Stimulated activated CD8-positive, alpha-beta memory T cell treated with anti-CD3 and anti-CD28 coated beads, Interleukin-2, amount 100 ng/mL, for 1 hour (primary cell): ENCODE data around the gene GJC2.

Experiments used
- DNase-seq, 2 donors: peaks; one replicate each; pipeline ENCODE4 v3.0.0-alpha.2; 2020; ENCODE audit warnings: low read depth in 2 of 2

The GJC2 gene

DNA sequence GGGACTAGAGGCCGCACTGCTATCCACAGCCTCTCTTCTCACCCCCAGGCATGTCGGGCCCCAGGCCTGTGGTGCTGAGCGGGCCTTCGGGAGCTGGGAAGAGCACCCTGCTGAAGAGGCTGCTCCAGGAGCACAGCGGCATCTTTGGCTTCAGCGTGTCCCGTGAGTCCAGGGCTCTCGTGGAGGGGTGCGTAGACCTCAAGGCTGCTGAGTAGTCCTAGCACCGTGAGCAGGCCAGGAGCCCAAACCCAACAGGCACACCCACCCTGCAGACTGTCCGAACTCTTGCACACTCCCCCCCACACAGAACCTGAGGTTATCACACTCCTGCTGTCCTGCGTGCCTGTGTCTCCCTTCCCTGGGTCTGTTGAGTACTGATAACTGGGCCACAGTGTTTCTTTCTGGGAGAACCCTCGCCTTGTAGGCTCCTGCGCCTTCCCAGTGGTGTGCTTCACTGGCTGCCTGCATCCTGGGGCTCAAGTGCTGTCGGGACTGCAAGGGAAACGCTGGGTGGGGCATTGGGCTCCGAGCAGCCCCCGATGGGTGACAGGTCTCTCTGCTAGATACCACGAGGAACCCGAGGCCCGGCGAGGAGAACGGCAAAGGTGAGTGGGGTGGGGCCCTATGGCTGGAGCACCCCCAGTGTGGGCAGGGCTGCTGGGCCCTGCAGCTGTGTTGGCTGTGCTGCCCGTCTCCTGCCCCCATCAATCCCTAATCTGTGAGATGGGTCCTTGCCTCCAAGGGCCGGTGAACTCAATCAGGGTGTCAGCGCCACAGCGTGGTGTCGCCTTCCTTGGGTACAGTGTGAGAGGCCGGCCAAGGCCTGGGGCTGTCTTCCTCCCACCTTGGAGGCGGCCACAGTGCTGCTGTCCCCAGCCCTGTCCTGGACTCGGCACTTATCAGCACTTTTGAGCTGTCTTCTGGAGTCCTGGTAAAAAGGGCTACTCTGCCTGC is 4.0 kb upstream of the GJC2 start:
- DNase-seq = no peak

DNA sequence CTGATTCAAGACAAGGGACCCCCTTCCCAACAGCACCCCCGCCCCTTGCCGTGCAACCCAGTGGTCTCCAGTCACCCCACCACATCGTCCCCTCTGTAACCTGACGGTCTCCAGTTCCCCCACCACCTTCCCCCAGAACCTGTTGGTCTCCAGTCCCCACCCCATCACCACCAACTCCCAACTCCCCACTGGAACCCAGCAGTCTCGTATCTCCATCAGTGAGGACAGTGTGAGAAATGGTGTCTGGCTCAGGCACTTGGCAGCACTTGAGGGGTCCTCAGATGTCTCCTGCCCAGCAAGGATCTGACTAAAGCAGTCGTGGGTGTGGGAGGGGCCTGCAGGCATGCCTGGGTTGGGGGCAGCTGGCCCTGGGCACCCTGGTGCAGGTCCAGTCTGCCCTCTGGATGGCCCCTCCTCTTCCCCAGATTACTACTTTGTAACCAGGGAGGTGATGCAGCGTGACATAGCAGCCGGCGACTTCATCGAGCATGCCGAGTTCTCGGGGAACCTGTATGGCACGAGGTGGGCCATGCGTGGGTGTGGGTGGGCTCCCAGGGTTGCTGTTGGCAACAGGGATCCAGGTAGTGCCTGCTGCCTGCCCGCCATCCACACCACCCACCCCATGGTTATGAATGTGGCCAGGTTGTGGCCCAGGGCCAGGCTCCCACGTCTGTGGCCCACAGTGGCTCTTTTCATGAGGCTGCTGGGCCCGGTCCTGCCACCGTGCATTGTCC is 3.1 kb upstream of the GJC2 start:
- no peak for DNase-seq

DNA sequence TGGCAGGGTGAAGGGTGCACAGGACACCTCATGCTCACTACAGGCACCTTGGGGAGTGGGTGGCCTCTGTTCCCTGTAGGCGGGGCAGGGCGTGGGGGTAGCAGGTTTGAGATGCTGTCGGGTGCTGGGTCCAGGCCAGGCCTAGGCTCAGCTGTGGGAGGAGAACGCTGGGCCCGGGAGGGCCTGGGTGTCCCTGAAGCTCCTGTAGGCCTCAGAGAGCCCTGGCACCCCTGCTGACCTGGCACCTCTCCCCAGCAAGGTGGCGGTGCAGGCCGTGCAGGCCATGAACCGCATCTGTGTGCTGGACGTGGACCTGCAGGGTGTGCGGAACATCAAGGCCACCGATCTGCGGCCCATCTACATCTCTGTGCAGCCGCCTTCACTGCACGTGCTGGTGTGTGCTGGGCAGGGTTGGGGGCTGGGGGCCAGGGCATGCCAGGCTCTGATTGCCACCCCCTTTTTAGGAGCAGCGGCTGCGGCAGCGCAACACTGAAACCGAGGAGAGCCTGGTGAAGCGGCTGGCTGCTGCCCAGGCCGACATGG is 2.5 kb upstream of the GJC2 start:
- DNase-seq = no peak

DNA sequence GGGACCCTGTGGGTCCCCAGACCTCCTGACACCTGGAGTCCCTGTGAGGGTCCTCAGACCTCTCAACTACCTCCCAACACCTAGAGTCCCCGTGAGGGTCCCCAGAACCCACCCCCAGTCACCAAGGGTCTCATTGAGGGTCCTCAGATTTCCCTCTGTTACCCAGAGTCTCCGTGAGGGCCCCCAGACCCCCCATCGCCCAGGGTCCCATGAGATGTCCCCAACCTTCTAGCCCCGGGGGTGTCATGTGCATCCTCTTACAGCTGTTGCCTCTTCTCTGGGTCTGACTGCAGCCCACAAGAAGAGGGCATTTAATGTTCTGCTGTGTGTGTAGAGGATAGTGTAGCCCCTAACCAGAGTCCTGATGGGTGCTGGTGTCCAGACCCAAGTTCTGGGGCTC is 2.0 kb upstream of the GJC2 start:
- DNase-seq = no peak

DNA sequence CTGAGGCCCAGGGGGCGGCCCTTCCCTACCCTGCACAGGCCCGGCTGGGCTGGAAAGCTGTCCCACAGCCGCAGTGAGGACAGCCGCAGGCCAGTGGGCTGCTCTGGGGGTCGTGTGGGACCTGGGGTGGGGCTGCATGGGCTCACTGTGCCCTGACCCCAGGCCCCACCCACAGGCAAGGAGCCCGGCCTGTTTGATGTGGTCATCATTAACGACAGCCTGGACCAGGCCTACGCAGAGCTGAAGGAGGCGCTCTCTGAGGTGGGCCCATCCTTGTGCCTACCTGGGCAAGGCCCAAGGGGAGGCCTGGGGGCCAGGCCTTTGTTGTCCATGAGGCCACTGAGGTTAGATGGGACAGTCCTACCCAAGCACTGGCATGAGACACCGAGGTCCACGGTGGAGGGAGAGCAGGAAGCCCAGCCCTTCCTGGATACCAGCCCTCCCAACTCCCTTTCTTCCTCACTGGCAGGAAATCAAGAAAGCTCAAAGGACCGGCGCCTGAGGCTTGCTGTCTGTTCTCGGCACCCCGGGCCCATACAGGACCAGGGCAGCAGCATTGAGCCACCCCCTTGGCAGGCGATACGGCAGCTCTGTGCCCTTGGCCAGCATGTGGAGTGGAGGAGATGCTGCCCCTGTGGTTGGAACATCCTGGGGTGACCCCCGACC is 1.4 kb upstream of the GJC2 start:
- DNase-seq = no peak

DNA sequence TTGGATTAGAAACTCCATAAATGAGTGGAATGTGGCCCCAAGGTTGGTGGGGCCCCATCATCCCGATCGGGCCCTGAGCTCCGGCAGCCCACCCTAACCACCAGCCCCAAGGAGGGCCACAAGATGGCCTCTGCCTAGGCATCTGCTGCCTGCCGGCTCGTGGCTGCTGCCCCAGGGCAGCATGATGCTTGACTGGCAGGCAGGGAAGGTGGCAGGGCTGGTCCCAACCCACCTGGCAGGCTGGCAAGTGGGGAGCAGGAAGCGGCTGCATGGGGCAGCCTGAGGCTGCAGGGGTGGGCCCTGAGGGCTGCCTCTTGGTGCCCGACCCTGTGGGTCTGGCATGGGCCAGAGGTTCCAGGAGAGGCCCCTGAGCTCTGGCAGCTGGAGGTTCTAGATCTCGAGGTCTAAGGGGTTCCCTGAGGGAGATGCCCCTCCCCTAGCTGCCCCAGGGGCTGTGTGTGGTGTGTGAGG is 760 bp upstream of the GJC2 start:
- DNase-seq = no peak

DNA sequence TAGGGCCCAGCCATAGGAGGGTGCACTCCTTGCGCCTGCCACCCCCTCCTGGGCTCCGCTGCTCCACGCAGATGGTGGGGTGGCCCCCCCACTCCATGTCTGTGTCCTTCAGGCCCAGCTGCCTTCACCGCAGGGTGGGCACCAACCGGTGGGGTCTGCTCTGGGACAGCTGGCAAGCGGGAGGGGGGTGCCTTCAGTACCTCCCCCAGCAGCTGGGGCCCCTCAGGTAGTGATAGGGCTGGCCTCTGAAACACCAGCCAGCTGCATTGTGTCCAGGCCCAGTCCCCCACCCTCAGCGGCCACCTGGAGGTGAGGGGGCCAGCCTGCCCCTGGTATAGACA is 360 bp downstream of the GJC2 start:
- DNase-seq = no peak

DNA sequence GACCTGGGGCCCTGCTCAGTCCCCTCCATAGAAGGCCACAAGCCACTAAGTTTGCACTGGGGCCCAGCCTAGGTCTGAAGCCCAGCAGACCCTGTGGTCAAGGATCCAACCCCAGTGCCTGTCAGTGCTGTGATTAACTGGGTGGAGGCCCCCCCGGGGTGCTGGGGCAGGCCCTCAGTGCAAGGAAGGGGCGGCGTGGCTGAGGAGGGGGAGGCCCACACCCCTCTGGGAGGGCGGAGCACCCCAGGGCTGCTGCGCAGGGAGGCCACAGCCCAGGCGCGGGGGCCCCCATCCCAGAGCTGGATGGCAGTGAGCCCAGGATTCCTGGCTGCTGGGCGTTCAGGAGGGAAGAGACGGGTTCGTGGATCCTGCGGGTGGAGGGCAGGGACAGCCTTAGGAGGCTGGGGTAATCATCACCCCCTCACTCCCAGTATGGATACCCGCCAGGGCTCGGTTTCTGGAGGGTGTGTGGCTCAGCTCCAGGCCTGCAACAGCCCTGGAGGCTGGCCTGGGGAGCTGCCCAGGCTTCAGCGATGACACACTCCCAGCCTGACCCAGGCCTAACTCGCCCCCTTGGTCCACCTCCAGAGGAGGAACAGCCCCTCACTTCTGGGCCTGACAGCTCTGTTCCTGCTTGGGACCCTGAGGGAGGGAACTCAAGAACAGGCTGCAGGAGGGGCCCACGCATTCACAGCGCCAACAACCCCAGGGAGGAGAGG is 890 bp downstream of the GJC2 start:
- DNase-seq = no peak

DNA sequence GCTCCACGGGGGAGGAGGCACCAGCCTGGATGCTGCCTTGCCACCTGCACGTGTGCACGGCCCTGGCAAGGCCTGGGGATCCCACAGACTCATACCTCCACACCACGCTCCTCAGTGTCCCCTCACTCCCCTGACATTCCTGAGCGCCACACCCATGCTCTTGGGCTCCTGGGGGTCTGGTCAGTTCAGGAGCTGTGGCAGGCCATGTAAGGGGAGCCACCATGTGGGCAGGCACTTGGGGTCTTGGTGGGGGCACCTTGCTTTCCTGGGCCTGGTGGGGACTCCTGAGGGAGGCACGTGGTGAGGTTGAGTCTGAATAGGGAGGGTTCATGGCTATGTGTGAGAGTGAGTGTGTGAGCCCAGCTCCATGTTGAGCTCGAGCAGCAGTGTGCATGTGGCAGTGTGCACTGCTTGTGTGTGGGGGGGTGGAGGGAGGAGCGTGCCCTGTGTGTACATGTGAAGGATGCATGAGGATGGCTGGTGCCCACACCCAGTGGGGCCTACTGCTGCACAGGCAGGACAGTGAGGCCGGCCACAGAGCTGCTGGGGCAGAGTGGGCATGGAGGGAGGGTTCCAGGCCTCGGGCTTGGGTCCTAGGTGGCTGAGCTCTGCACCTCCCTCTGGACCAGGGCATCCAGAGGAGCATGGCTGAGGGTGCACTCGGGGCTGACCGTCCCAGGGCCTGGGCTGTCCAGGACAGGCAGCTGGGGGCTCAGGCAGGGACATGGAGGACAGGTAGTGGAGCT is 1.6 kb downstream of the GJC2 start:
- DNase-seq = no peak

DNA sequence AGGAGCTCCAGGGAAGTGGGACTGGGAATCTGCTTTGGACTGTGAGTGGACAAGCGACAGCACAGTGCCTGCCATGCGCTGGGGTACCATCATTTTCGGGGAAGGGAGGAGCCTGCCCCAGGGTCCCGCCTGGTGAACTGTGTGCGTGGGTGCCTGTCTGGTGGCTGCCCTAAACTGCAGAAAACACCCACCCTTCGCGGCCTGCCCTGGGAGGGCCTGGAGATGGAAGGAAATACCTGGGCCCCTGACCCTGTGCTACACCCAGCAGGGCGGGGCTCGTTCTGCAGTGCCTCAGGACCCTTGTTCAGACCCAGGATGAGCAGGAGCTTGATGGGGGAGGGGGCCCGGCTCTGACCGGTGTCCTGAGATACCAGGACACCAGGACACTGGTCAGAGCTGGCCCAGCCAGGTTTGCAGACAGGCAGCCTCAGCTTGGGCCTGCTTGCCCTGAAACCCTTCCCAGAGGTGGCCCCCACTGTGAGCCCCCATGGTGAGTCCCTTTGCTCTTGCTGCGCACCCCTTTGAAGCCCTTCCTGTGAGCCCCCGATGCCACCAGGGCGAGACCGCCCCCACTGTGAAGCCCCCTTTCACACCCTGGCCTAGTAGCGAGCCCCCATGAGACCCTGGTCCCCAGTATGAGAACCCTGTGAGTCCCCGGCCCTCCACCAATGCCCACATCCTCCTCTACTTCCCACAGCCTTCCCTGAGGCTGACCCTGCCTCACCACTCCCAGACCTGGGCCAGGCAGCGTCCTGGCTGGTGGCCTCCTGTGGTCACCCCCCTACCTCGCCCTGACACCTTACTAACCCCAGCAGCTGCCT is 2.6 kb downstream of the GJC2 start:
- no peak for DNase-seq

DNA sequence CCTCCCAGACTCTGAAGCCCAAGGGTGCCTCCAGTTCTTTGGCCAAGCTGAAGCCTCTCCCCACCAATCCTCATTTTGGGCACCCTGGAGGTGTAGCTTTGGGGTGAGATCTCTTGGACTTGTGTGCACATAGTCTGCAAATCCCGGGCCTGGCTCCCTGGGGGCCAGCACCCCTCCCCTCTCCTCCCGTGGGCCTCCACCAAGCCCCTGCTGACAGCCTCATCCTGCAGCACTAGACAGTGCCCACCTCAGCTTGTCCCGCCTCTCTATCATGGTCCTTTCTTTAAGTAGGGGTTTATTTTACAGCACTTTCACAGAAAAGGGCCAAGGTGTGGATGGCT is 3.2 kb downstream of the GJC2 start:
- DNase-seq = no peak

DNA sequence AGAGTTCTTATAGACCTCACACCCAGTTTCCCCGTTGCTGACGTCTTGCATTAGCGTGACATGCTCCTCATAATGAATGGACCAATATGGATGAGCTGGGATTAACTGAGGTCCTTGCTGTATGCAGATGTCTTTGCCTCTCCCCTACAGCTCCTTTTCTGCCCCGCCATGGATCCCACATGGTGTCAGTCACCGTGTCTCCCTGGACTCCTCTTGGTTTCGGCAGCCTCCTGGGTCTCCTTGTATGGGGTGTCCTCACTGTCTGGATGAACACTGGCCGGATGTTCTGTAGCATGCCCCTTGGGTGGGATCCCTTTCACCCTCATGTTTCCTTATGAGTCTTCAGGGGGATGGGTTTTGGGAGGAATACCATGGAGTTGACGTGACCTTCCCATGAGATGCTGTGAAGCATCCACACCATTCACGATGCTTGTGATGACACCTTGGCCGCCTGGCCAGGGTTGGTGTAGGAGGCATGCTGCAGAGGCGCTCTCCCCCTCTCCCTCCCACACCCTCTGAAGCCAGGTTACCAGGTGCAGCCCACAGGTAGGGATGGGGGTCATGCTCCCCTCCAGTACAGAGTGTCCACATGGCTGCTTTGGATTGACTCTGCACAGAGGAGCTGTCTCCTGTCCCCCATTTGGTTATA is 4.4 kb downstream of the GJC2 start:
- DNase-seq = no peak

DNA sequence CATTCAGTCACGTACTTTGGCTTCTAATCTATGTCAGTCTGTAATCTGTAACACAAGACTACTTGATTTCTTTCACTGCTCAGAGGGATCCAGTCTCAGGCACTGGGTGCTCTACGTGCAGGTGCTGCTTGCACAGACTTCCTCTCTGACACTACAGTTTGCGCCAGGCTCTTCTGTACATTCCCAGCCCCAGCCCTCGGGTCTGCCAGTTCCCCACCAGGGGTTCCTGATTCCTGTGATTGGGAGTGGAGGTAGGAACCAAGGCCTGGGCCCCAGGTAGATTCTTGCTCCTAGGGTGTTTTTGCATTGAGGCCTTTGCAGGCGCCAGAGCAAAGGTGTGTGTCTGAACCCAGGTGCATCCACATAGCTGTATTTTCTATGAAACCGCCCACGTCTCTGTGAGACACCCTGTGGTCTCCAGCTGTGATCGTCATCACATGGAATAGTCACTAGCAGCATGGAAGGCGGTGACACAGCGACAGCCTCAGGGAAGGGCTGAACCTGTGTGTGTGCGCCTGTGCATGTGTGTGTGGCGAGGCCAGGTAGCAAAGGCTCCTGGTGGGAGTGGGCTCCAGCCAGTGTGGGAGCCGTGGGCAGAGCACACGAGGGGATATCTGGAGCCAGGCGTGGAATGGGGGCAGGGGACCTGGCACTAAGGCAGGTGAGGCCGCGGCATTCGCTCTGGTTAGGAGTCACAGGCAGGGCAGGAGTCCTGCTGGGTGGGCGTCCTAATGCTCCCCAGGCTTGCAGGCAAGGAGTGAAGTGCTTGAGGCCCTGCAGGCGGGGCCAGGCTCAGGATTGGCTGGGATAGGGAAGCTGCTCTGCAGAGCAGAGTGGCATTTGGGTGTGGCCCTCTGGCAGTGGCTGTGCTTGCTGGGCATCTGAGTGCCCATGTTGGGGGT is 5.2 kb downstream of the GJC2 start:
- DNase-seq = no peak

DNA sequence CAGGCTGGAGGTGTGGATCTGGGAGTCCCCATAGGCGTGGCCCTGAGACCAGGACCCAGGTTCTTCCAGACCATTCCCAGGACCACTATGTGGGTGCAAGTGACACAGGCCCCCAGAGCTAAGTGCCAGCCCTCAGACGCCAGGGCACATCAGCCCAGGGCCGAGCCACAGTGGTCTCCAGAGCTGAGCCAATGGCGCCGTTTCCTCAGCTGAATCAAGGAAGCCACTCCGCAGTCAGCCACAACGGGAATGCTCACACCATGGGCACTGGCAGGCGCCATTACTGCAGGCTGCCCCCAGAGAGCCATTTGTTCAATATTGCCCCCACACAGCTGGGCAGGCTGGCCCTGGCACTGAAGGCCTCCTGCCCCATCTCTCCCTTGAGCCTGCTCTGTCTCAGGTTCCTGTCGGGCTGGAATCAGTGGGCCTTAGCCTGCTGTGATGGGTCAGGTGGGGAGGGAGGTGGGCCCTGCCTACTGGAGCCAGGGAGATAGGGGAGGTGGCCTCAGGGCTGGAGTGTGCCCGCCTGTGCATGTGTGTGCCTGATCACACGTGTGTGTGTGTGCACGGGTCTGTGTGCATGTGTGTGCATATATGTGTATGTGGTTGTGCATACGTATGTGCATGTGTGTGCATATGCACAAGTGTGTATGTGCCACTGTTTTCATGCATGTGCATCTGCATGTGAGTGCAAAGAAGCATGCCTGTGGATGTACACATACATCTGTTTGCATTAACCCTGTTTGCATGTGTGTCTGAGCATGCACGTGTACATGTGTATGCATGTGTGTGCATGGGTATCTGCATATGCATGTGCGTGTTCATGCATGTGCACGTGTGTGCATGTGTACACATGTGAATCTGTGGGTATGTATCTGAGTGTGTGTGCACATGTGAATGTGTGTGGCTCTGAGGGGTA is 6.1 kb downstream of the GJC2 start:
- DNase-seq = no peak

DNA sequence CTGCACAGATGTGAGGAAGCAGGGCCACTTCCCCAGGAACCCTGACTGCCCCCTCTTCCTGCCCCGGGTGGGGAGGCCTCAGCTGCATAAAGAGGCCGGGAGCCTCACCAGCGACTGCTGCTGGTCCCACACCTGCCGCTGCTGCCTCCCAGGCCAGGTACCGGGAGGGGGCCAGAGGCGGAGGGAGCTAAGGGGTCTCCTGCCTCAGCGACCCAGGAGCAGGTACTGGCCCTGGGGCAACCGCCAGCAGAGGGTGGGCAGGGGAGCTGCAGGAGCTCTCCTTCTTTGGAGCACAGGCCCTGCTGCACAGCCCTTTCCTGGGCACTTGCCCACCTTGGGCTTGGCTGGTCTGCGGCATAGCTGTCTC is 6.8 kb downstream of the GJC2 start:
- no peak for DNase-seq

DNA sequence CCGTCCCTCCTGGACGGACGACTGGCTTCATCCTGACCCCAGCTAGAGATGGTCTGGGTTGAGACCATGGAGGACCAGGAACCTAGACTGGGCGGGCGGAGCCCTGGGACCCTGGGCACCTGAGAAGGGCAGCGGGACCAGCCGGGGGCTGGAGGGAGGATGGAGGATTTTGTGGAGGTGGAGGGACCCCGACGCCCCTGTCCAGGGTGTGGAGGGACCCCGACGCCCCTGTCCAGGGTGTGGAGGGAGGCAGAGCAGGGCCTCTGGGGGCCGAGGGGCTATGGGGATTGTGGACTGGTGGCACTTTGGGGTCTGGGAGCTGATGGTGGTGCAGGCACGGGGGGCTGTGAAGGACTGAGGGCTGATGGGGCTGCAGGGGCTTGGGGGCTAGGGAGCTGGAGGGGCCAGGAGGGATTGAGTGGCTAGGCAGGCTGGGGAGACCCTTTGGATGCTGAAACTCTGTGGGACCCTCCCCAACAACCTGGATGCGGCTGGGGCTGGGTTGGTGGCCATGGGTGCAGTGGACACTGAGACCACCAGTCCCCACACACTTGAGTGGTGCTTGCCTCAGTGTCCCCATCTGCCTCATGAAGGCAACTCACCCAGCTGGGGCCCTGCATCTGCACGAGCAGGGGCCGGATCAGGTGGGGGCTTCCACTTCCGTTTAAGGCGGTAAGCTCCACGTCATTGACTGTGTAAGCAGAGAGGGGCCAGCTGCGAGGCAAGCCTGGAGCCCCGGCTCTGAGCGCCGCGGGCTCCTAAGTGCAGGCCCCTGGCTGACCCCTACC is 7.4 kb downstream of the GJC2 start:
- DNase-seq = no peak

DNA sequence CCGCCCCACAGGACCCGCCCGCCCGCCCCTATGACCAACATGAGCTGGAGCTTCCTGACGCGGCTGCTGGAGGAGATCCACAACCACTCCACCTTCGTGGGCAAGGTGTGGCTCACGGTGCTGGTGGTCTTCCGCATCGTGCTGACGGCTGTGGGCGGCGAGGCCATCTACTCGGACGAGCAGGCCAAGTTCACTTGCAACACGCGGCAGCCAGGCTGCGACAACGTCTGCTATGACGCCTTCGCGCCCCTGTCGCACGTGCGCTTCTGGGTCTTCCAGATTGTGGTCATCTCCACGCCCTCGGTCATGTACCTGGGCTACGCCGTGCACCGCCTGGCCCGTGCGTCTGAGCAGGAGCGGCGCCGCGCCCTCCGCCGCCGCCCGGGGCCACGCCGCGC is 8.0 kb downstream of the GJC2 start:
- DNase-seq = no peak
